ENCODE results near the gene FBXW9.
"Not testable (repeated sequence)": the region's sequence is repeated elsewhere in the genome, so short reads cannot be mapped to it uniquely, and the experiment has no call there.

FBXW9 gene

GRCh38 chr19:12648088-12648487 lies 48.3 kb downstream of the FBXW9 start:
- DNase-seq, result no peak

DNA sequence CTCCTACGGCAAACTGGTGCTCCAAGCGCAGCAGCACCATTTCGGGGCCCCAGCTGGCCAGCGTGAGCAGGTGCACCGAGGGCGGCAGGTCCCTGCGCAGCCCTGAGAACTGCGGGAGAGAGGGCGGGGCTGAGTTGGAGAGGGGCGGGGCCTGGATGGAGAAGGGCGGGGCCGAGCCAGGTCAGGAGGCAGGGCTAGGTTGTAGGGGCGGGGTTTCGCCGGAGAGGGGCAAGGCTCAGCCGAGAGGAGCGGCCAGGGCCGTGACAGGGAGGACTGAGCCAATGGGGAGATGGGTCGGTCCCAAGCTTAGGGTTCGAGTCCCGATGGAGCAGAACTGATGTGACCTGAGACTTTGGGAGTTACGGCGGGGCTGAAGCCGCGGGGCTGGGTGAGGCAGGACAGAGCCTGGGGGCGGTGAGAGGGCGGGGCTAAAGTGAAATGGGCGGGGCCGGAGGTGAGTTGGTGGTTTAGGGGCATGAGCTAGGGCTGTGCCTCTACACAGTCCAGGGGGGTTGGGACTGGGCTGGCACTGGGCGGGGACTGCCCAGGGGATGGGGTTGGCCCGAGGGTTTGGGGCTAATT lies 48.9 kb downstream of the FBXW9 start:
- DNase-seq, result no peak

DNA sequence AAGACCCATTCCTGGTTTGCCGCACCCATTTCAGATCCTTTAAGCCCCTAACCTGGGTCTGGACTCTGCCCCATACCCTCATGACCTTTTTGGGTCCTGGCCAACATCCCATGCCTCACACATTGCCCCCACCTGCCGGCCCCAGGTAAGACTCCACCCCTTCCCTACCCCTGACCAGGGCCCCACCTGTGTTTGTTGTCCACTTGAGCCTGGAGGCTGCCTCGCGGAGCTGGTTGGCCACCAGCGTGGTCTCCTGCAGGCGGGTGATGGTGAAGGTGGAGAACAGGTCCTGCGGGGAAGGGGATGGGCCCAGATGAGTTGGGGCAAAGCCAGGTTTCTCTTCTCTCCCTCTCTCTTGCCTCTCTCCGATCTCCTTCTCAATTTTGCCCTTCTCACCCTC lies 49.4 kb downstream of the FBXW9 start:
- DNase-seq, result no peak

DNA sequence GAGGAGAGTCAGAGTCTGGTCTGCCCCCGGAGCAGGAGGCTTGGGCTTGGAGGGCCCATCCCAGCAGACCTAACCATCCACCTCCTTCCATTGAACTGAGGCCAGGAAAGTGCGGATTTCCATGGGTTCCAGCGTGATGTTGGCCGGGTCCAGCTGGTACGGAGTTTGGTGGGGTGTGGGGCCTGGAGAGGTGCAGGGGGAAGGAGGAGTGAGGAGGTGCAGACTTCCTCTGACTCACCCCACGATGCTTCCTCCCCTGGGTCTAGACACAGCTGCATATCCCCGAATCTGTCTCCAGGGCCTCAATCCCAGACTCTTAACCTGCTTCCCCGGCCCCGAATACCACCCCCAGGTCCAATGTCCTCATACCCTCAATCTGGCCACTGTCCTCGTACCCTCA lies 49.9 kb downstream of the FBXW9 start:
- DNase-seq, result no peak

DNA sequence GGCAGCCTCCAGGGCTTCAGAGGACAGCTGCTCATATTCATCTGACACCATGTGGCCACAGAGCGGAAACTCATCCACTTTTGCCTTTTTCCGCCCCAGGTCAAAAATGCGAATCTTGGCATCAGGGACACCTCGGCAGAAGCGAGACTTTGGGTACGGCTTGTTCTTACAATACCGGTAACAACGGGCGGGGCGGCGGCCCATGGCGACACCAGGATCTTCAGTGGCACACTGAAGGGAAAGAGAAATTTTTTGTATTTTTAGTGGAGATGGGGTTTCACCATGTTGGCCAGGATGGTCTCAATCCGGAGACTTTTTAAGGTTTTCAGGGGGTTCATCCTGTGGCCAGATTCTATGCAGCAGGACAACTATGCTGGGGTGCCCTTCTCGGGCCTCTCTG lies 52.7 kb downstream of the FBXW9 start:
- not testable (repeated sequence) for DNase-seq

DNA sequence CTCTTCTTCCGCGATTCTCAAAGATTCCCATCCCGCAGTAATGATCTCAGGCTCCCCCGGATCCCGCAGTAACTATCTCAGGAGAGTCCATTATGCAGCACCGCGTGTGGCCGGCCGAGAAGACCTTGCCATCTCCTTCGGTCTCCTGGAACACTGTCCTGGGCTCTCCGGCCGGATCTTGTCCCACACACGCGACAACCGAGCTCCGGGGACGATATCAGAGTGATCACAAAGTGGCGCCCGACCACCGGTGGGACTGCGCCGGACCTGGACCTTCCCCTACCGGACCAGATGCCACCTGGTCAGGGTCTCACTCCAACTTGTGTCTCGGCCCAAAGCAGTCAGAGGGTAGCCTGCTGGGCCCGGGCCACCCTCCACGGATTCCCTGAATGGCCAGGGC lies 53.9 kb downstream of the FBXW9 start:
- DNase-seq, result no peak

GRCh38 chr19:12641456-12641855 lies 55.0 kb downstream of the FBXW9 start:
- DNase-seq, result no peak

- peak; percentile 74 for DNase-seq
Observed at GRCh38 chr19:12639901-12640613, 56.4 kb downstream of the FBXW9 start.
